H9 (cell line): Measurements from ENCODE around the gene RASSF5. TPM values are rescaled to one million over a fixed set of nuclear protein-coding genes. Genes with fewer than 3 reads are reported as not detected.

Source experiments
- DNase-seq: peaks from one replicate; pipeline ENCODE4 v3.0.0-alpha.2; 2017
- H2AFZ ChIP-seq: one replicate; pipeline ENCODE4 v1.6.1; 2013; ENCODE audit warnings: mild to moderate bottlenecking, low read length, control low read depth, moderate library complexity
- H2AK5ac ChIP-seq: 2 replicates; pipeline ENCODE4 v1.6.1; 2013; ENCODE audit warnings: low read length, control low read depth, mixed read lengths; ENCODE audit not compliant: insufficient read length
- H2BK120ac ChIP-seq: one replicate; pipeline ENCODE4 v1.6.1; 2013; ENCODE audit warnings: low read depth, mild to moderate bottlenecking, low read length, control low read depth, inconsistent platforms; ENCODE audit not compliant: poor library complexity, severe bottlenecking
- H2BK12ac ChIP-seq: 2 replicates; pipeline ENCODE4 v1.6.1; 2013; ENCODE audit warnings: low read length, control low read depth, mixed read lengths, low read depth; ENCODE audit not compliant: insufficient read length
- H2BK15ac ChIP-seq: 2 replicates; pipeline ENCODE4 v1.6.1; 2013; ENCODE audit warnings: low read depth, low read length, control low read depth
- H2BK20ac ChIP-seq: one replicate; pipeline ENCODE4 v1.6.1; 2013; ENCODE audit warnings: low read depth, mild to moderate bottlenecking, low read length, control low read depth, inconsistent platforms; ENCODE audit not compliant: poor library complexity, severe bottlenecking
- H2BK5ac ChIP-seq: 2 replicates; pipeline ENCODE4 v1.6.1; 2013; ENCODE audit warnings: low read length, control low read depth, mixed read lengths; ENCODE audit not compliant: insufficient read length
- H3K14ac ChIP-seq: 2 replicates; pipeline ENCODE4 v1.6.1; 2013; ENCODE audit warnings: low read length, control low read depth; ENCODE audit not compliant: insufficient read depth
- H3K18ac ChIP-seq: 2 replicates; pipeline ENCODE4 v1.6.1; 2013; ENCODE audit warnings: low read depth, mild to moderate bottlenecking, mixed read lengths, low read length, control low read depth; ENCODE audit not compliant: insufficient read length
- H3K23ac ChIP-seq: 2 replicates; pipeline ENCODE4 v1.6.1; 2013; ENCODE audit warnings: low read length, control low read depth, mixed read lengths, low read depth; ENCODE audit not compliant: insufficient read length
- H3K23me2 ChIP-seq: 2 replicates; pipeline ENCODE4 v1.6.1; 2013; ENCODE audit warnings: low read depth, mild to moderate bottlenecking, mixed read lengths, low read length, control low read depth; ENCODE audit not compliant: insufficient read length, poor library complexity, severe bottlenecking
- H3K27ac ChIP-seq: 2 replicates; pipeline ENCODE4 v1.5.1; 2013; ENCODE audit warnings: low read length, control low read depth, mixed read lengths, low read depth; ENCODE audit not compliant: insufficient read length
- H3K27me3 ChIP-seq: 2 replicates; pipeline ENCODE4 v1.6.1; 2013; ENCODE audit warnings: low read length, control low read depth, inconsistent platforms; ENCODE audit not compliant: insufficient read depth
- H3K4ac ChIP-seq: 2 replicates; pipeline ENCODE4 v1.6.1; 2013; ENCODE audit warnings: low read depth, mild to moderate bottlenecking, control low read depth, inconsistent platforms, low read length, moderate library complexity
- H3K4me1 ChIP-seq: 2 replicates; pipeline ENCODE4 v1.6.1; 2013; ENCODE audit warnings: low read length, control low read depth, inconsistent platforms; ENCODE audit not compliant: insufficient read depth
- H3K4me2 ChIP-seq: 2 replicates; pipeline ENCODE4 v1.6.1; 2013; ENCODE audit warnings: low read length, control low read depth, mixed read lengths; ENCODE audit not compliant: insufficient read length, insufficient read depth
- H3K56ac ChIP-seq: 2 replicates; pipeline ENCODE4 v1.6.1; 2013; ENCODE audit warnings: low read depth, mild to moderate bottlenecking, mixed read lengths, low read length, control low read depth; ENCODE audit not compliant: insufficient read length
- H3K79me1 ChIP-seq: 2 replicates; pipeline ENCODE4 v1.6.1; 2013; ENCODE audit warnings: low read depth, mild to moderate bottlenecking, moderate library complexity, low read length, control low read depth, inconsistent platforms; ENCODE audit not compliant: insufficient read depth, poor library complexity, severe bottlenecking
- H3K79me2 ChIP-seq: 2 replicates; pipeline ENCODE4 v1.6.1; 2013; ENCODE audit warnings: low read length, control low read depth, inconsistent platforms; ENCODE audit not compliant: insufficient read depth
- H3K9ac ChIP-seq: 2 replicates; pipeline ENCODE4 v1.6.1; 2013; ENCODE audit warnings: low read length, control low read depth, mixed read lengths; ENCODE audit not compliant: insufficient read length; ENCODE audit errors: extremely low read depth
- H3K9me3 ChIP-seq: one replicate; pipeline ENCODE4 v1.6.1; 2013; ENCODE audit warnings: low read depth, low read length, inconsistent platforms; ENCODE audit not compliant: control insufficient read depth
- H3T11ph ChIP-seq: one replicate; pipeline ENCODE4 v1.6.1; 2013; ENCODE audit warnings: mild to moderate bottlenecking, low read length, control low read depth, inconsistent platforms
- H4K20me1 ChIP-seq: one replicate; pipeline ENCODE4 v1.6.1; 2013; ENCODE audit not compliant: control insufficient read depth, insufficient read length, insufficient read depth
- H4K5ac ChIP-seq: 2 replicates; pipeline ENCODE4 v1.6.1; 2013; ENCODE audit warnings: low read depth, mild to moderate bottlenecking, mixed read lengths, low read length, control low read depth; ENCODE audit not compliant: insufficient read length
- H4K8ac ChIP-seq: replicated peaks from 2 replicates; pipeline ENCODE4 v1.6.1; 2013; ENCODE audit warnings: low read length, control low read depth, mixed read lengths, low read depth; ENCODE audit not compliant: insufficient read length
- H4K91ac ChIP-seq: 2 replicates; pipeline ENCODE4 v1.6.1; 2013; ENCODE audit warnings: low read depth, mild to moderate bottlenecking, moderate library complexity, mixed read lengths, low read length, control low read depth; ENCODE audit not compliant: insufficient read length
- H3K27ac Mint-ChIP-seq, 3 experiments: 2 replicates in 2 of 3; 3 replicates in 1 of 3; pipeline ENCODE4 v1.8.0; 2020 to 2021; ENCODE audit warnings: mixed read lengths in 3 of 3, mild to moderate bottlenecking in 1 of 3, moderate library complexity in 1 of 3
- H3K27me3 Mint-ChIP-seq: 2 replicates; pipeline ENCODE4 v1.8.0; 2021; ENCODE audit warnings: low read depth, mild to moderate bottlenecking, moderate library complexity, mixed read lengths
- H3K36me3 Mint-ChIP-seq, 3 experiments: 2 replicates in 2 of 3; 3 replicates in 1 of 3; pipeline ENCODE4 v1.8.0; 2020 to 2021; ENCODE audit warnings: low read depth in 3 of 3, mixed read lengths in 3 of 3; ENCODE audit not compliant: insufficient read depth in 1 of 3
- H3K4me1 Mint-ChIP-seq, 2 experiments: 2 replicates each; pipeline ENCODE4 v1.8.0; 2020; ENCODE audit warnings: mixed read lengths in 2 of 2
- H3K4me3 Mint-ChIP-seq, 2 experiments: 2 replicates in 1 of 2; 3 replicates in 1 of 2; pipeline ENCODE4 v1.8.0; 2020 to 2021; ENCODE audit warnings: mild to moderate bottlenecking in 2 of 2, mixed read lengths in 2 of 2, moderate library complexity in 1 of 2
- H3K9me3 Mint-ChIP-seq, 2 experiments: 2 replicates in 1 of 2; 3 replicates in 1 of 2; pipeline ENCODE4 v1.8.0; 2020; ENCODE audit warnings: mild to moderate bottlenecking in 2 of 2, mixed read lengths in 2 of 2, moderate library complexity in 1 of 2
- WGBS: extraction: QIAGEN DNeasy Blood & Tissue Kit; methylation state at CpG from one replicate; pipeline ENCODE4 v1.1.7; 2013; ENCODE audit warnings: missing lambda C conversion rate, low lambda C conversion rate, mixed read lengths; ENCODE audit not compliant: insufficient read length; ENCODE audit errors: extremely low coverage; 5-methylcytosine and 5-hydroxymethylcytosine counted together
- total RNA-seq: library from RNA; stranded (reverse); gene quantifications from 2 replicates; pipeline ENCODE4 v1.2.1, GENCODE V29; 2021
- TF ChIP-seq, protein P1 (sequence below): fragments of 200-600 bp; sonication (generic); conservative IDR thresholded peaks from 3 replicates; pipeline ENCODE4 v1.8.0; 2021; ENCODE audit warnings: antibody characterized with exemption, mild to moderate bottlenecking

RASSF5 gene
- total RNA-seq, 1 experiment from 2014 or later, result 0.50 TPM

DNA sequence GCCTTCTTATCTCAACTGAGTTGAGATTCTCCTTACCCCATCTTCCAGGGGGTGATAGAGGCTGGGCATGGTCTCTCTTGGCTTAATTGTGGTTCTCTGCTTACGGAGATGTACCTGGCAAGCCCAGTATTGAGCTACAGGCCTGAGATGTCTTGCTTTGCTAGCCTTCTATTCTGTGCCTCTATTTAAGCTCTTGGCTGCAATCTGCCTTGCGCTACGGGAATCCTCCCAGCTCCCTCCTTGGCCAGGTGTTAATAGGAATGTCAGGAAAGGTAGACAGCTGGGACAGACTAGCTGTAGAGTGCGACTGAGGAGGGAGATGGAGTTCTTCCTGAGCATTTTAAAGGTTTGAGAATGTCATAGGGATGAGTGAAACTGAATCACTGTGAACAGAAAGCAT is 47.6 kb upstream of the RASSF5 start:
- H4K91ac ChIP-seq, result no peak overlapping the region
- Mint-ChIP-seq H3K4me1 (peaks cover 9 to 17% of the 10 kb centered on the region in 2 experiments), H3K27me3 (peaks cover 2% of the 10 kb centered on the region; the same call in 1 of the 2 replicates), H3K36me3 (peaks cover 5 to 23% (median 14%) of the 10 kb centered on the region in 3 experiments; a peak in 6 of 7 replicates), H3K9me3 (no peaks in the 10 kb centered on the region), H3K27ac (peak overlapping the region in 1 of 3 experiments; percentile 2; a peak in 1 of 7 replicates), H3K4me3 (no peak overlapping the region)
- no peak overlapping the region for H3K14ac ChIP-seq
- no peaks in the 10 kb centered on the region for H3K9me3 ChIP-seq
- no peaks in the 10 kb centered on the region for H3K4me1 ChIP-seq
- no peak overlapping the region for H2BK5ac ChIP-seq
- H3K79me1 ChIP-seq, result no peaks in the 10 kb centered on the region
- H2AK5ac ChIP-seq, result no peak overlapping the region
- H3K23me2 ChIP-seq, result no peaks in the 10 kb centered on the region
- no peak overlapping the region for H2BK20ac ChIP-seq
- no peak overlapping the region for H3K27ac ChIP-seq
- no peak overlapping the region for H2AFZ ChIP-seq
- H3K56ac ChIP-seq, result no peak overlapping the region
- no peak for DNase-seq
- no peaks in the 10 kb centered on the region for H3K27me3 ChIP-seq
- no peak overlapping the region for H3K4me2 ChIP-seq
- no peak overlapping the region for H4K8ac ChIP-seq
- H3K23ac ChIP-seq, result no peak overlapping the region
- no peak overlapping the region for H3K18ac ChIP-seq
- no peaks in the 10 kb centered on the region for H4K20me1 ChIP-seq
- H2BK12ac ChIP-seq, result no peak overlapping the region
- no peak overlapping the region for H3T11ph ChIP-seq
- H3K9ac ChIP-seq, result no peak overlapping the region
- TF ChIP-seq, protein P1, sequence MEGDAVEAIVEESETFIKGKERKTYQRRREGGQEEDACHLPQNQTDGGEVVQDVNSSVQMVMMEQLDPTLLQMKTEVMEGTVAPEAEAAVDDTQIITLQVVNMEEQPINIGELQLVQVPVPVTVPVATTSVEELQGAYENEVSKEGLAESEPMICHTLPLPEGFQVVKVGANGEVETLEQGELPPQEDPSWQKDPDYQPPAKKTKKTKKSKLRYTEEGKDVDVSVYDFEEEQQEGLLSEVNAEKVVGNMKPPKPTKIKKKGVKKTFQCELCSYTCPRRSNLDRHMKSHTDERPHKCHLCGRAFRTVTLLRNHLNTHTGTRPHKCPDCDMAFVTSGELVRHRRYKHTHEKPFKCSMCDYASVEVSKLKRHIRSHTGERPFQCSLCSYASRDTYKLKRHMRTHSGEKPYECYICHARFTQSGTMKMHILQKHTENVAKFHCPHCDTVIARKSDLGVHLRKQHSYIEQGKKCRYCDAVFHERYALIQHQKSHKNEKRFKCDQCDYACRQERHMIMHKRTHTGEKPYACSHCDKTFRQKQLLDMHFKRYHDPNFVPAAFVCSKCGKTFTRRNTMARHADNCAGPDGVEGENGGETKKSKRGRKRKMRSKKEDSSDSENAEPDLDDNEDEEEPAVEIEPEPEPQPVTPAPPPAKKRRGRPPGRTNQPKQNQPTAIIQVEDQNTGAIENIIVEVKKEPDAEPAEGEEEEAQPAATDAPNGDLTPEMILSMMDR, result no peak
- H3K79me2 ChIP-seq, result no peaks in the 10 kb centered on the region
- H2BK120ac ChIP-seq, result no peak overlapping the region
- no CpG with 5 or more reads among the region's 4 CpGs for WGBS
- no peak overlapping the region for H4K5ac ChIP-seq
- no peak overlapping the region for H3K4ac ChIP-seq
- H2BK15ac ChIP-seq, result no peak overlapping the region
